SW 1271 (cell line): Measurements from ENCODE around the gene ASB16.
A peak's percentile ranks its signal among the peaks of the same experiment; 100 is the strongest.

Experiments
- DNase-seq, 2 experiments: peaks; one replicate each; lab custom pipeline; 2025; lab: John Stamatoyannopoulos, UW

Gene ASB16

GRCh38 chr17:44188576-44189403 lies 18.3 kb downstream of the ASB16 start:
- no peak for DNase-seq

- DNase-seq, result no peak
Observed at GRCh38 chr17:44190481-44190880, 20.0 kb downstream of the ASB16 start.

- DNase-seq, result no peak
Observed at GRCh38 chr17:44191369-44191768, 20.9 kb downstream of the ASB16 start.

GRCh38 chr17:44191941-44192496 lies 21.5 kb downstream of the ASB16 start:
- DNase-seq, result no peak

DNA sequence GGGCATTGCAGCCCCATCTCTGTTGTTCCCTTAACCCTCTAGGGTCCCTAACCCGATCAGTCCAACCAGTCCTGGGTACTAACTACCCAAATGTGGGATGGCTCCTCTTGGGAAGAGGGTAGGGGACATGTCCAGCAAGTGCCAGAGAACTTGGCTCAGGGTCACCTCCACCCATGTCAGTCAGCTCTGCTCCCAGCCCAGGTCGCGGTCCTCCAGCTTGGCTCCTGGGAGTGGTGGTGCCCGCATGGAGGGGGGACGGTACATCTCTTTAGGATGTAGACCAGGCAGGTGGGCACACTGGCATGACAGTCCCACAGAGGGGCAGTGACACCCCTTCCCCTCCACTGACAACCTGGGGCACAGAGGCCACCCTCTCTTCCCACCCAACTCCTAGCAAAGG lies 22.2 kb downstream of the ASB16 start:
- no peak for DNase-seq

GRCh38 chr17:44193326-44194084 lies 23.0 kb downstream of the ASB16 start:
- DNase-seq, result no peak

DNA sequence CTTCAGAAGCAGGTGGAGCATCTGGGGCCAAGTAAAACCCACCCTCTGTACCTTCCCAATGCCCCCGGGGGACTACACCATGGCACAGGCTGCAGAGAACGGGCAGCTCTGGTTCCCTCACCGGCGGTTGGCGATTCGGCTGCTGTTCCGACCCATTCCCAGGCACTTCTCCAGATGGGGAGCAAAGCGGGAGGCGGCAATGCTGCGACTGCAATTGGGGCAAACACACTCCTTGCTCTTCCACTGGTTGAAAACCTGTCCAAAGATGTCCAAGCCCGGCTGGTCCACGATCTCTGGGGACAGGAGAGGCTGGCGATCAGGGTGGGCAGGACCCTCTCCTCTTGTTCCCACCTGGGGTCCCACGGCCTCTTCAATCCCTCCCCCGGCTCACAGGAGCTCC lies 26.6 kb downstream of the ASB16 start:
- DNase-seq, result no peak

DNA sequence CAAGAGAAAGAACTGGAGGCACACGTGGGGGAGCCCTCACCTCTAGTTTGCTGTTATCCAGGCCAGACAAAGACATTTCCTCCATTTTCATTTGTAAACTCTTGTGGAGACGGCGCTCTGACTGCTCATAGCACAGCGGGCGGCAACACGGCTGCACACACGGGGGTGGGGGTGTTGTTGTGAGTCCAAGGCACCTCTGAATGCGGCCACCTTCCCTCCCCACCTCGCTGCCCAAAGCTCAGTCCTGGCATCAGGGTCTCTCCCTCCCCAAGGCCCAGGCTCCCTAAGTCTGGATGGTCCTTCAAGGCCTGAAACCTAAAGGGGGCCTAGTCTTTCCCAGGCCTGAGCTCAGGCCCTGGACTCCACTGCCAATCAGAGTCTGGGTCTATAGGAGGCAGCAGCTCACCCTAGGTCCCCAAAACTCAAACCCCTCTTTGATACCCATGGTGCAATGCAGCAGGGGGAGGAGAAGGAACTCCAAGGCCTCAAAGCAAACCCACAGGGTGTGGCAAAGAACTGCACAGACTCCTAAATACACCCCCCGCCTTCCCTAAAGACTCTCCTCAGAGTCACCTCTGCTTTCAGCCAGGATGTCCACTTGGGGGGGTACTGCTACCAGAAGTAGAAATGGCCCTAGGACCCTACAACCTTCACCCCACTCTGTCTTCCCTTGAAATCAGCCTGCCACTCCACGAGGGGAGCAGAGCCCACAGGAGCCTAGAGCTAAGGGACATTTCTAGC lies 27.6 kb downstream of the ASB16 start:
- peak in 1 of 2 experiments; percentile 34 for DNase-seq

- peak in 1 of 2 experiments; percentile 43 for DNase-seq
Observed at GRCh38 chr17:44198721-44199552, 28.4 kb downstream of the ASB16 start.

- peak; percentile 86 to 95 for DNase-seq
Observed at GRCh38 chr17:44199553-44200477, 29.3 kb downstream of the ASB16 start, which contains the start of gene ATXN7L3. ATXN7L3 (minus strand) TSS chr17:44199884; CDS start chr17:44198070, 1,814 bp downstream.

- DNase-seq, result no peak
Observed at GRCh38 chr17:44200478-44201155, 30.1 kb downstream of the ASB16 start.

GRCh38 chr17:44202756-44203155 lies 32.3 kb downstream of the ASB16 start:
- no peak for DNase-seq

- DNase-seq, result peak; percentile 46 to 60
Observed at GRCh38 chr17:44203731-44204440, 33.4 kb downstream of the ASB16 start.

GRCh38 chr17:44204441-44204882 lies 34.0 kb downstream of the ASB16 start:
- no peak for DNase-seq

GRCh38 chr17:44205962-44206824 lies 35.7 kb downstream of the ASB16 start:
- DNase-seq, result no peak

- no peak for DNase-seq
Observed at GRCh38 chr17:44206825-44207155, 36.3 kb downstream of the ASB16 start.

- no peak for DNase-seq
Observed at GRCh38 chr17:44207319-44207718, 36.8 kb downstream of the ASB16 start.

- DNase-seq, result no peak
Observed at GRCh38 chr17:44207743-44208142, 37.2 kb downstream of the ASB16 start.
